HG03520 (cell line): ENCODE results near the gene PTK7.
"Not testable (repeated sequence)": the region's sequence is repeated elsewhere in the genome, so short reads cannot be mapped to it uniquely, and the experiment has no call there.

ENCODE experiments used
- ATAC-seq: cut with Tn5 transposase; IDR thresholded peaks from one replicate; pipeline ENCODE4 v1.9.1; 2021; ENCODE audit warnings: mild to moderate bottlenecking, moderate library complexity; ENCODE audit not compliant: unreplicated experiment

Gene PTK7

DNA sequence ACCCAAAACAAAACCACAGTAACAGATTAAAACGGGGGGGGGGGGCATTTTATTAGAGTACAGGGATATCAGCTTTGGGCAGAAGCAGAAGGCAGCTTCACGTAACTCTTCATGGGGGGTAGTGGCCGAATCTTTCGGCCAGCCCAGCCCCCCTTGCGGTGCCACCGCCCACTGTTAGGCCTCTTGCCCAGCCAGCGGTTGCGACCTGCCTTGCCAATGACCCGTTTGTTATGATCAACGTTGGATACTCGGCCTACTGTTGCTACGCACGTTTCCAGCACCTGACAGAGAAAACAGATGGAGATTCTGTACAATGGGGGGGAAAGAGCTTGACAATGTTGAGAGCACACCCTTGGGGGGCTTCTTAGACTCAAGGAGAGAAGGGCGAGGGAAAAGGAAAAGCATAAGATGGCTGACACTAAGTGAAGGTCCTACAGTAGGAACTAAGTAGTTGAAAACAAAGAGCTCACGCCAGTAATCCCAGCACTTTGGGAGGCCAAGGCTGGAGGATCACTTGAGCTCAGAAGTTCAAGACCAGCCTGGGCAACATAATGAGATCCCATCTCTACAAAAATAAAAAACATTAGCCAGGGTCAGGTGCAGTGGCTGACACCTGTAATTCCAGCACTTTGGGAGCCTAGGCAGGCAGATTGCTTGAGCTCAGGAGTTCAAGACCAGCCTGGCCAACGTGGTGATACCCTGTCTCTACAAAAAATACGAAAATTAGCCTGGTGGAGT, 21.7 kb upstream of the PTK7 start:
- ATAC-seq = no peak

- ATAC-seq = no peak
Observed at GRCh38 chr6:43055966-43056365, 20.1 kb upstream of the PTK7 start.

GRCh38 chr6:43058531-43058930, 17.6 kb upstream of the PTK7 start:
- ATAC-seq = no peak

GRCh38 chr6:43059168-43060033, 16.7 kb upstream of the PTK7 start, which contains the start of the genes KLC4 and MRPL2:
Gene KLC4 (plus strand): TSS chr6:43059631. CDS start chr6:43061336, 1,705 bp downstream.
Gene MRPL2 (minus strand): TSS chr6:43059434. CDS start chr6:43059381, 53 bp downstream.
- ATAC-seq = peak; percentile 83

GRCh38 chr6:43060034-43060754, 15.9 kb upstream of the PTK7 start:
- ATAC-seq = peak; percentile 23

GRCh38 chr6:43060755-43061633, 15.1 kb upstream of the PTK7 start:
- ATAC-seq = no peak

- no peak for ATAC-seq
Observed at GRCh38 chr6:43061861-43062260, 14.3 kb upstream of the PTK7 start.

GRCh38 chr6:43062818-43063217, 13.3 kb upstream of the PTK7 start:
- no peak for ATAC-seq

DNA sequence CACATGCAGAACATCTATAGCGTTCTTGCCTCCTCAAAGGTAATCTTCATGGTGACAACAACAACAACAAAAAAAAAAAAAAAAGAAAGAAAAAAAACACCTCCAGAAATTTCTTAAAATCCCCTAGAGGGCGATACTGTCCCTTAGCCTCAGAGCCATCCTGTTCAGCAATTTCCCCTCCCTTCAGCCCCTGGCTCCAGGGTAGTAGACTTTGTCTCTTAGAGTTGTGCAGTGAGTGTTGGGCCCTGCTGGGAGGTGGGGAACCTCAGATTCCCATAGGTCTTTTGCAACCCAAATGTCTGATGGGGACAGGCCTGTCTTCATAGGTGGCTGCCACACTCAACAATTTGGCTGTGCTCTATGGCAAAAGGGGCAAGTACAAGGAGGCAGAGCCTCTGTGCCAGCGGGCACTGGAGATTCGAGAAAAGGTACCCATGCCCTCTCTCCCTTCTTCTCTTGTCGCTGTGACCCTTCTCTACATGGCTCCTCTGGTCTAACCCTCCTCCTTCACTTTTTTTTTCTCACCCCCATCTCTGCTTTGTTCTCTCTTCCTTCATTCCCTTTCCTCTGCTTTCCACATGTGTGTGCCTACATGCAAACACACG, 6.0 kb upstream of the PTK7 start:
- no peak for ATAC-seq

DNA sequence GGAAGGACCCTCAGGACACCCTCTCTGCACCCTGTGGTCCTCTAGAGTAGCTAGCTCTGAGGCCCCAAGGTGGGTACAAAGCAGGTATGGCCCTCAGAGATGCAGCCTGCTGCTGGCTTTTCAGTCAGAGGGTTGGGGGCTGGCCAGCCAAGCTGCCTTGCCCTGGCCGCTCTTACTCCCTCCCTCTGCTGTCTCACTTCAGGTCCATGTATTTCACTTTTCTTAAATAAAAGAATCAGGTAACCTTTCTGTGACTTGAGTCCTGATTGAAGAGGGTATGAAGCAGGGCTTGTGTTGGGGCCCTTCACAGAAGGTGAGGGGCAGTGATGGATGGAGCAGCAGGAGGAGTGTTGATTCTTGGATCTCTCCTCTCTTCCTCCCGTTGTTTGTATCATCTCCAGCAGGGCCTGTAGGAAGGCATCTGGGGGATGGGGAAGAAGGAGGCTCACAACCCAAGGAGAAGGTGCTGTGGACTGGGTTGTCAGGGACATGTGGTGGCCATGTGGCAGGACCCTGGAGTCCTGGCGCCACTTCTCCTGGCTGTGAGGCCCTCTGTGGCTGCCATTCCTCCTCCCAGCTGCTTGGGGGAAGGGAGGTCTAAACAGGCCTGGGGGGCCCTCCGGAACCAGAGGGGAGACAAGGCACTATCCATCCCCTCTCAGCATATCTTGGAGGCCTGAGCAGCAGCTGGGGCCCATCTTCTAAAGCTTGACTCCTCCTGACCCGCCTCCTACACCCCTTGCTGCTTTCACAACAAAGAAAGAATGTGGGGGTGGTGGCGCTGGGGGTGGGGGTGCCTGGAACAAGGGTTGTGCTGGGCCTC, 1.1 kb upstream of the PTK7 start:
- no peak for ATAC-seq

- ATAC-seq = no peak
Observed at GRCh38 chr6:43076464-43077332, 584 bp downstream of the PTK7 start.

- ATAC-seq = no peak
Observed at GRCh38 chr6:43077333-43077809, 1.3 kb downstream of the PTK7 start.

GRCh38 chr6:43077981-43078511, 1.9 kb downstream of the PTK7 start:
- ATAC-seq = no peak

- no peak for ATAC-seq
Observed at GRCh38 chr6:43078691-43079090, 2.6 kb downstream of the PTK7 start.

DNA sequence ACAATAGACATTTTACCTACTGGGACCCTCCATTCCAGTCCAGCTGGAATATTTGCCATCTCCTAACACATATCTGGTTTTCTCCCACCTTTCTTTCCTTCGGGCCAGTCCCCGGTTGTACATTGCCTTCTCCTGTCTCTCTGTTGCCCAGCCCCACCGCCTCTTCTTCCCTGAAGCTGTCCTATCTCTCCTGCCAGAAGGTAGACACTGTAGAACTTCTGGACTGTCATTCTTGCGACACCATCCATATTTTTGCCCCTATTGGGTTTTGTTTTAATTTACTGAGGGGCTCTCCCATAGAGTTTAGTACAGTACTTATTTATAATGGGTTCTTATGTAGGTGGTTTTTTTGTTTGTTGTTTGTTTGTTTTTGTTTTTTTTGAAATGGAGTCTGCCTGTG, 4.9 kb downstream of the PTK7 start:
- no peak for ATAC-seq

- ATAC-seq = not testable (repeated sequence)
Observed at GRCh38 chr6:43081922-43082321, 5.8 kb downstream of the PTK7 start.

GRCh38 chr6:43082806-43083655, 6.9 kb downstream of the PTK7 start:
- ATAC-seq = no peak
